AG04449 (cell line): Measurements from ENCODE around the gene EPB41L4A.
"Not testable (repeated sequence)": the region's sequence is repeated elsewhere in the genome, so short reads cannot be mapped to it uniquely, and the experiment has no call there.

ENCODE experiments used
- CTCF ChIA-PET: fragments of 350-600 bp; formaldehyde crosslinking; extraction: SDS; loops from one replicate; lab custom pipeline; 2021; ENCODE audit warnings: antibody characterized with exemption; lab: Yijun Ruan, JAX
- POLR2A ChIA-PET: fragments of 400-600, 350-600 bp; formaldehyde crosslinking; extraction: SDS; loops from one replicate; lab custom pipeline; 2020; ENCODE audit warnings: antibody characterized with exemption, inconsistent platforms; lab: Yijun Ruan, JAX
- DNase-seq: peaks from one replicate; pipeline ENCODE4 v3.0.0-alpha.2; 2010; ENCODE audit warnings: low read depth, low spot score
- H3K4me3 ChIP-seq: 2 replicates; pipeline ENCODE4 v1.5.1; 2011; ENCODE audit warnings: low read depth, mild to moderate bottlenecking, control low read depth, low read length
- TF ChIP-seq, protein P1 (sequence below): IDR thresholded peaks from one replicate; pipeline ENCODE4 v1.5.1; 2011; ENCODE audit warnings: mild to moderate bottlenecking, moderate library complexity, low read length, control low read depth, inconsistent platforms; ENCODE audit not compliant: insufficient read depth; ENCODE audit errors: missing control alignments

The EPB41L4A gene

DNA sequence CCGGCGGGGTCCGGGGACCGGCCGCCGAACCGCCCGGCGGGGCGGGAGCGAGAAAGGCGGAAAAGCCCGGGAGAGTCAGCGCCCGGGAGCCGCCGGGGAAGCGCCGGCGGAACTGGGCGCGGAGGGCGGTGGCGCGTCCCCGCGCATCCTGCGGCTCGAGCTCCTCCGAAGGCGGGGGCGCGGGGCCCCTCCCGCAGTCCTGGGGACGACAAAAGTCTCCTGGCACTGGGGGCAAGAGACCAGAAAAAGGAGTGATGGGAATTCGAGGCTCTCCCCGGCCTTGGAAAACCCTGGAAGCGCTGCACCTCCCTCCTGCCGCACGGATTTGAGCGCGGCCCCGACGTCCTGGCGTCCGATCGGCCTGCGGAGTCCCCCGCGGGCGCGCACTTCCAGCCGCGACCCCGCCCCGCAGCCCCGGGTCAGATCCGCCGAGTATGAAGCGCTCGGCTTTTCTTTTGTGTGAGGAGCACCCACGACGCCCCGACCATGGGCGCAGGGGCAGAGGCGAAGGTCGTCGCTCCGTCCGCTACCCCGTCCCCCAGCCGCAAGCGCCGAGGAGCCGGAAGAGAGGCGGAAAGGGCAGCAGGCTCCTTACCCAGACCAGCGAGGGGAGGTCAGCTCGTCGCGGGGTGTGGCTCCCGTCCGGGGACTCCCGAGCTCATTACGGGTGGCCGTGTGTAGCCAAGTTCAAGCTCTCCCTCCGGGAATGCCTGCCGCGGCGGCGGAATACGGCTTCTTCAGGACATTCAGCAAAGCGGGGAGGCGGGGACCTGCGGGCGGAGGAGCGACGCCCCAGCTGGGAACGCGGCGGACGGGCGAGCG lies at the start of gene EPB41L4A:
Gene EPB41L4A, minus strand, starts transcription at position 114 of the 822 bp plus-strand sequence. CDS start 238 bp downstream, outside the sequence.
- ChIA-PET CTCF (interaction anchor here (1.2 to 2.1 kb wide), 4 partner anchors 10 to 244 kb away, joined by 3 to 12 read pairs (median 8); no protein-coding TSS in a partner anchor), POLR2A (no interaction called here)
- no peak for DNase-seq
- TF ChIP-seq, protein P1, sequence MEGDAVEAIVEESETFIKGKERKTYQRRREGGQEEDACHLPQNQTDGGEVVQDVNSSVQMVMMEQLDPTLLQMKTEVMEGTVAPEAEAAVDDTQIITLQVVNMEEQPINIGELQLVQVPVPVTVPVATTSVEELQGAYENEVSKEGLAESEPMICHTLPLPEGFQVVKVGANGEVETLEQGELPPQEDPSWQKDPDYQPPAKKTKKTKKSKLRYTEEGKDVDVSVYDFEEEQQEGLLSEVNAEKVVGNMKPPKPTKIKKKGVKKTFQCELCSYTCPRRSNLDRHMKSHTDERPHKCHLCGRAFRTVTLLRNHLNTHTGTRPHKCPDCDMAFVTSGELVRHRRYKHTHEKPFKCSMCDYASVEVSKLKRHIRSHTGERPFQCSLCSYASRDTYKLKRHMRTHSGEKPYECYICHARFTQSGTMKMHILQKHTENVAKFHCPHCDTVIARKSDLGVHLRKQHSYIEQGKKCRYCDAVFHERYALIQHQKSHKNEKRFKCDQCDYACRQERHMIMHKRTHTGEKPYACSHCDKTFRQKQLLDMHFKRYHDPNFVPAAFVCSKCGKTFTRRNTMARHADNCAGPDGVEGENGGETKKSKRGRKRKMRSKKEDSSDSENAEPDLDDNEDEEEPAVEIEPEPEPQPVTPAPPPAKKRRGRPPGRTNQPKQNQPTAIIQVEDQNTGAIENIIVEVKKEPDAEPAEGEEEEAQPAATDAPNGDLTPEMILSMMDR = no peak
- peak within 1 kb of the TSS; percentile 54 for H3K4me3 ChIP-seq

GRCh38 chr5:112467485-112467884 lies 48.4 kb upstream of the EPB41L4A start:
- no peak overlapping the region for H3K4me3 ChIP-seq
- POLR2A ChIA-PET = no interaction called here
- no peak for DNase-seq
- TF ChIP-seq, protein P1 = no peak
- CTCF ChIA-PET = no interaction called here

- POLR2A ChIA-PET, CTCF ChIA-PET, DNase-seq, H3K4me3 ChIP-seq: not testable (repeated sequence)
These were observed 47.2 kb upstream of the EPB41L4A start for GRCh38 chr5:112466261-112466660.

DNA sequence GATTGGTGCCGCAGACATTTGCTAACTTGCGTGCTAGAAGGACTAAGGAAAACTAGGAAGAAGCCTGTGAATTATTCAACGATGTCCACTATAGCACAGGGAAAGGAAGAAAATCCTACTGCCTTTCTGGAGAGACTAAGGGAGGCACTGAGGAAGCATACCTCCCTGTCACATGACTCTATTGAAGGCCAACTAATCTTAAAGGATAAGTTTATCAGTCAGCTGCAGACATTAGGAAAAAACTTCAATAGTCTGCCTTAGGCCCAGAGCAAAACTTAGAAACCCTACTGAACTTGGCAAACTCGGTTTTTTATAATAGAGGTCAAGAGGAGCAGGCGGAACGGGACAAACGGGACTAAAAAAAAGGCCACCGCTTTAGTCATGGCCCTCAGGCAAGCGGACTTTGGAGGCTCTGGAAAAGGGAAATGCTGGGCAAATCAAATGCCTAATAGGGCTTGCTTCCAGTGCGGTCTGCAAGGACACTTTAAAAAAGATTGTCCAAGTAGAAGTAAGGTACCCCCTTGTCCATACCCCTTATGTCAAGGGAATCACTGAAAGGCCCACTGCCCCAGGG lies 28.2 kb upstream of the EPB41L4A start:
- POLR2A ChIA-PET = interaction anchor here (0.6 kb wide), 1 partner anchor 26 kb away, joined by 3 read pairs; no protein-coding TSS in a partner anchor
- CTCF ChIA-PET, H3K4me3 ChIP-seq, DNase-seq: not testable (repeated sequence)

DNA sequence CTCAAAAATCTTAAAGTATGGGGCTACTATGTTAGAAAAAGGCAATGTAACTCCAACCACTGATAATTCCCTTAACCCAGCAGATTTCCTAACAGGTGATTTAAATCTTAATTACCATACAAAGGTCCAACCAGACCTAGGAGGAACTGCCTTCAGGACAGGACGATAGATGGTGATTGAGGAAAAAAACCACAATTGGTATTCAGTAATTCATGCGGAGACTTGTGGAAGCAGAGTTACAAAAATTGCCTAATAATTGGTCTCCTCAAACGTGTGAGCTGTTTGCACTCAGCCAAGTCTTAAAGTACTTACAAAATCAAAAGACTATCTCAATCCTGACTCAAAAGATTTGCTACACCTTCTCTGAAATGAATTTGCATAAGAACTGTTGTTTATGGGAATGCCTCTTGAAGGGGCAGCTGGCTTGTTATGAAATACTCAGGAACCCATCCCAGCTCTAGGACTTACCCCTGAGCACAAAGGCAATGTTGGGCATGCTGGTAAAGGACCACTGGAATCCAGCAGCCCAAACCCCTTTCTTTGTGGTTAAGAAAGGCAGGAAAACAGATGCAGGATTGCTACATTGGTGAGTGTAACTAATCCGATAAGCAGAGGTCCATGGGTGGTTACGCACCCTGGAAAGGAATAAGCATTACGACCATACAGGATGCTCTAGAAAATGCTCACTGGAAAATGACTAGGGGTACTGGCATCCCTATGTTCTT lies 26.7 kb upstream of the EPB41L4A start:
- ChIA-PET POLR2A (no interaction called here), CTCF (no interaction called here)
- TF ChIP-seq, protein P1 = no peak
- no peak overlapping the region for H3K4me3 ChIP-seq
- DNase-seq = no peak

GRCh38 chr5:112443932-112444331 lies 24.9 kb upstream of the EPB41L4A start:
- POLR2A ChIA-PET = not testable (repeated sequence)

GRCh38 chr5:112440031-112440430 lies 21.0 kb upstream of the EPB41L4A start:
- H3K4me3 ChIP-seq = no peak overlapping the region
- CTCF ChIA-PET = no interaction called here
- no peak for DNase-seq
- TF ChIP-seq, protein P1 = no peak
- POLR2A ChIA-PET = no interaction called here

More at GRCh38 chr5:112443932-112444331, 24.9 kb upstream of the EPB41L4A start:
- CTCF ChIA-PET, DNase-seq, H3K4me3 ChIP-seq: not testable (repeated sequence)
